Mammary epithelial cell (primary cell): ENCODE measurements around the gene CLASP1.

Experiments used
- EZH2 ChIP-seq: IDR thresholded peaks from 2 replicates; pipeline ENCODE4 v1.6.1; 2012; ENCODE audit warnings: low read length, inconsistent platforms, borderline replicate concordance
- TF ChIP-seq, protein P1 (sequence below), 2 donors: IDR thresholded peaks in 1 of 2; conservative IDR thresholded peaks in 1 of 2; 2 replicates each; pipeline ENCODE4 v1.5.1; 2011 to 2012; ENCODE audit warnings: inconsistent platforms in 2 of 2, low read length in 2 of 2, mild to moderate bottlenecking in 2 of 2, control low read depth in 1 of 2, low read depth in 1 of 2; ENCODE audit not compliant: insufficient read depth in 1 of 2; ENCODE audit errors: extremely low read depth in 1 of 2

GRCh38 chr2:121351521-121352318 is 297.5 kb downstream of the CLASP1 start:
- TF ChIP-seq, protein P1, sequence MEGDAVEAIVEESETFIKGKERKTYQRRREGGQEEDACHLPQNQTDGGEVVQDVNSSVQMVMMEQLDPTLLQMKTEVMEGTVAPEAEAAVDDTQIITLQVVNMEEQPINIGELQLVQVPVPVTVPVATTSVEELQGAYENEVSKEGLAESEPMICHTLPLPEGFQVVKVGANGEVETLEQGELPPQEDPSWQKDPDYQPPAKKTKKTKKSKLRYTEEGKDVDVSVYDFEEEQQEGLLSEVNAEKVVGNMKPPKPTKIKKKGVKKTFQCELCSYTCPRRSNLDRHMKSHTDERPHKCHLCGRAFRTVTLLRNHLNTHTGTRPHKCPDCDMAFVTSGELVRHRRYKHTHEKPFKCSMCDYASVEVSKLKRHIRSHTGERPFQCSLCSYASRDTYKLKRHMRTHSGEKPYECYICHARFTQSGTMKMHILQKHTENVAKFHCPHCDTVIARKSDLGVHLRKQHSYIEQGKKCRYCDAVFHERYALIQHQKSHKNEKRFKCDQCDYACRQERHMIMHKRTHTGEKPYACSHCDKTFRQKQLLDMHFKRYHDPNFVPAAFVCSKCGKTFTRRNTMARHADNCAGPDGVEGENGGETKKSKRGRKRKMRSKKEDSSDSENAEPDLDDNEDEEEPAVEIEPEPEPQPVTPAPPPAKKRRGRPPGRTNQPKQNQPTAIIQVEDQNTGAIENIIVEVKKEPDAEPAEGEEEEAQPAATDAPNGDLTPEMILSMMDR (conservative IDR thresholded peaks at IDR 0.05 in 1 of 2, IDR thresholded peaks at IDR 0.05 in 1 of 2; ENCODE audit: extremely low read depth in 1 of 2, insufficient read depth in 1 of 2, low read depth in 1 of 2, low read length in 2 of 2) = no peak
- no peak for TF ChIP-seq EZH2
